Measurements from ENCODE around the gene MAB21L1.

GRCh38 chr13:35482527-35482926, 6.0 kb upstream of the MAB21L1 start:
- TF ChIP-seq, protein P1, sequence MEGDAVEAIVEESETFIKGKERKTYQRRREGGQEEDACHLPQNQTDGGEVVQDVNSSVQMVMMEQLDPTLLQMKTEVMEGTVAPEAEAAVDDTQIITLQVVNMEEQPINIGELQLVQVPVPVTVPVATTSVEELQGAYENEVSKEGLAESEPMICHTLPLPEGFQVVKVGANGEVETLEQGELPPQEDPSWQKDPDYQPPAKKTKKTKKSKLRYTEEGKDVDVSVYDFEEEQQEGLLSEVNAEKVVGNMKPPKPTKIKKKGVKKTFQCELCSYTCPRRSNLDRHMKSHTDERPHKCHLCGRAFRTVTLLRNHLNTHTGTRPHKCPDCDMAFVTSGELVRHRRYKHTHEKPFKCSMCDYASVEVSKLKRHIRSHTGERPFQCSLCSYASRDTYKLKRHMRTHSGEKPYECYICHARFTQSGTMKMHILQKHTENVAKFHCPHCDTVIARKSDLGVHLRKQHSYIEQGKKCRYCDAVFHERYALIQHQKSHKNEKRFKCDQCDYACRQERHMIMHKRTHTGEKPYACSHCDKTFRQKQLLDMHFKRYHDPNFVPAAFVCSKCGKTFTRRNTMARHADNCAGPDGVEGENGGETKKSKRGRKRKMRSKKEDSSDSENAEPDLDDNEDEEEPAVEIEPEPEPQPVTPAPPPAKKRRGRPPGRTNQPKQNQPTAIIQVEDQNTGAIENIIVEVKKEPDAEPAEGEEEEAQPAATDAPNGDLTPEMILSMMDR (IDR thresholded peaks at IDR 0.05) = no peak
- no peak for TF ChIP-seq POLR2A (IDR thresholded peaks at IDR 0.05)
